ENCODE results near the gene CCDC192. TPM values are rescaled to one million over a fixed set of nuclear protein-coding genes. Genes with fewer than 3 reads are reported as not detected.

Gene CCDC192
- total and polyA plus RNA-seq, 2 of the 4 experiments (the other 2 are of a cell fraction) = not detected

DNA sequence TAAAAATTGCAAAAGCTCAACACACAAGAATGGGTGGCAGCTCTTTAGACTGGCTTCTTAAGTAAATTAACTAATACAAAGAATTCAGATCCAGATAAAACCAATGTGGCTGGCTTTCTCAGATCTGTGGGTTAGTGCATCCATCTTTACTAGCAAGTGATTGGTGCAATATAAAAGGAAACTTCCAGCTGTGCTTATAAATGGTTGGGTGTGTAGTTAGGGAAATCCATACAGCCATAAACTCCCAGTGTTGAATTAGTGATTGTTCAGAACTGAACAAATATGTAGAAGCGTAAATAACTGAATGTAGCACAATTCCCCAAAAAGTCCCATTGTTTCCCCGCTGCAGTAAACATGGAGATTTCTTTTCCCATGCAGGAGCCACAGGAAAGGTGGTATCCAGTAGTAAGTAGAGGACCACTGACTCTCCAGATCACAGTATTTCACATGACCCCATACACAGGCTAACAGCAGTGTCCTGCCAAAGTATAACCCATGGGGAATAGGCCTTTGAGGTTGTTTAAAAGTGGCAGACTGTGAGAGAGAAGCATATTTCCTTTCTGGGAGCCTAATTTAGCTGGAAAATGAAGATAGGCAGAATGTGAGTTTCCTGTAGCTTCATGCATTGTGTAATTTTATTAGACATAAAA lies 207.2 kb downstream of the CCDC192 start:
- Histone ChIP-seq H2AK9ac (replicated peaks; ENCODE audit: low read depth, low read length, poor library complexity) (no peak overlapping the region), H3K23ac (ENCODE audit: low read depth, low read length) (no peak overlapping the region), H3K27me3 (ENCODE audit: control insufficient read depth, insufficient read depth, low read length) (no peaks in the 10 kb centered on the region), H3K9me3 (ENCODE audit: control insufficient read depth, insufficient read depth, low read length) (no peaks in the 10 kb centered on the region), H3K18ac (ENCODE audit: low read depth, low read length) (no peak overlapping the region), H3K36me3 (ENCODE audit: control insufficient read depth, insufficient read depth, low read length) (no peaks in the 10 kb centered on the region), H3K79me1 (ENCODE audit: low read depth in 1 of 2, low read length in 2 of 2) (no peaks in the 10 kb centered on the region), H2BK5ac (ENCODE audit: low read depth, low read length, poor library complexity, severe bottlenecking) (no peak overlapping the region), H2BK15ac (ENCODE audit: low read depth, low read length) (no peak overlapping the region), H2AFZ (replicated peaks; ENCODE audit: low read length, poor library complexity) (no peak overlapping the region), H4K91ac (ENCODE audit: insufficient read depth, low read depth, low read length) (no peak overlapping the region), H3K4me2 (ENCODE audit: low read depth, low read length) (no peak overlapping the region), H3K14ac (replicated peaks; ENCODE audit: low read depth, low read length) (no peak overlapping the region; the same call in 1 of the 2 replicates), H4K20me1 (ENCODE audit: insufficient read depth, low read length) (no peaks in the 10 kb centered on the region), H4K5ac (ENCODE audit: low read depth, low read length) (no peak overlapping the region), H3K4me1 (ENCODE audit: control insufficient read depth, insufficient read depth, low read length) (no peaks in the 10 kb centered on the region), H2BK20ac (ENCODE audit: low read depth, low read length) (no peak overlapping the region), H3K9me1 (ENCODE audit: insufficient read depth, low read length) (no peaks in the 10 kb centered on the region), H2AK5ac (ENCODE audit: low read depth, low read length) (no peak overlapping the region), H3K27ac (ENCODE audit: insufficient read depth, low read length) (no peak overlapping the region), H3K9ac (ENCODE audit: low read depth, low read length) (no peak overlapping the region), H3K4ac (ENCODE audit: low read depth, low read length) (no peak overlapping the region), H4K8ac (ENCODE audit: low read depth in 2 of 2, low read length in 2 of 2) (no peak overlapping the region), H2BK120ac (ENCODE audit: low read depth, low read length) (no peak overlapping the region; the same call in 1 of the 2 replicates), H3K4me3 (ENCODE audit: insufficient read depth, low read depth, low read length) (no peak overlapping the region), H3K56ac (ENCODE audit: extremely low read depth, insufficient read depth, low read length) (no peak overlapping the region)
- DNase-seq (no peak), ATAC-seq (ENCODE audit: low read depth) (no peak)
- dilution Hi-C loops (cut with HindIII; ENCODE audit: low sequenced_read_pairs, unreplicated experiment) = no loop called here
- intact Hi-C loops (cut with micrococcal nuclease) = no loop called here
- BruUV-seq (replicated peaks) = no TSS peak
- ChIA-PET CTCF (interaction anchor here (0.8 to 1.6 kb wide), 3 partner anchors 9 to 143 kb away, joined by 3 to 9 read pairs (median 4); no protein-coding TSS in a partner anchor), POLR2A (ENCODE audit: unreplicated experiment) (no interaction called here)
- WGBS, 2 experiments (ENCODE audit: extremely low coverage in 2 of 2, insufficient read length in 1 of 2) = no CpG with 5 or more reads among the region's 2 CpGs
- in situ Hi-C loops (cut with MboI; ENCODE audit: low sequenced_read_pairs) = no loop called here
- no peak for TF ChIP-seq MXI1 (IDR thresholded peaks at IDR 0.05; ENCODE audit: borderline replicate concordance, low read depth, low read length)
- no peak for TF ChIP-seq RAD21 (IDR thresholded peaks at IDR 0.05; ENCODE audit: low read length)
- no peak for TF ChIP-seq SMC3 (IDR thresholded peaks at IDR 0.05; ENCODE audit: low read depth, low read length)
- TF ChIP-seq POLR2A (IDR thresholded peaks at IDR 0.05; ENCODE audit: low read depth, low read length) = no peak
- TF ChIP-seq RCOR1 (IDR thresholded peaks at IDR 0.05; ENCODE audit: insufficient replicate concordance, low read length) = no peak
- no peak for TF ChIP-seq RFX5 (IDR thresholded peaks at IDR 0.05; ENCODE audit: low read depth, low read length)
- no peak for TF ChIP-seq USF2 (IDR thresholded peaks at IDR 0.05; ENCODE audit: low read depth, low read length)
- TF ChIP-seq CHD1 (IDR thresholded peaks at IDR 0.05; ENCODE audit: low read depth, low read length) = no peak
- no peak for TF ChIP-seq BHLHE40 (IDR thresholded peaks at IDR 0.05; ENCODE audit: low read depth, low read length)
- TF ChIP-seq, protein P1, sequence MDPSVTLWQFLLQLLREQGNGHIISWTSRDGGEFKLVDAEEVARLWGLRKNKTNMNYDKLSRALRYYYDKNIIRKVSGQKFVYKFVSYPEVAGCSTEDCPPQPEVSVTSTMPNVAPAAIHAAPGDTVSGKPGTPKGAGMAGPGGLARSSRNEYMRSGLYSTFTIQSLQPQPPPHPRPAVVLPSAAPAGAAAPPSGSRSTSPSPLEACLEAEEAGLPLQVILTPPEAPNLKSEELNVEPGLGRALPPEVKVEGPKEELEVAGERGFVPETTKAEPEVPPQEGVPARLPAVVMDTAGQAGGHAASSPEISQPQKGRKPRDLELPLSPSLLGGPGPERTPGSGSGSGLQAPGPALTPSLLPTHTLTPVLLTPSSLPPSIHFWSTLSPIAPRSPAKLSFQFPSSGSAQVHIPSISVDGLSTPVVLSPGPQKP (IDR thresholded peaks at IDR 0.05; ENCODE audit: borderline replicate concordance, low read depth, low read length) = no peak
- TF ChIP-seq CEBPB (IDR thresholded peaks at IDR 0.05; ENCODE audit: low read depth, low read length) = no peak
- no peak for TF ChIP-seq MAFK (IDR thresholded peaks at IDR 0.05; ENCODE audit: low read depth, low read length)
- TF ChIP-seq FOS (IDR thresholded peaks at IDR 0.05; ENCODE audit: low read depth, low read length) = no peak
- TF ChIP-seq MAZ (IDR thresholded peaks at IDR 0.05; ENCODE audit: borderline replicate concordance, low read depth, low read length) = no peak
- TF ChIP-seq CTCF (conservative IDR thresholded peaks at IDR 0.05; ENCODE audit: low read depth, low read length) = no peak
- TF ChIP-seq NFE2L2 (IDR thresholded peaks at IDR 0.05; ENCODE audit: low read depth, low read length) = no peak

All from IMR-90 (cell line).